Kidney epithelial cell (primary cell): ENCODE data around the gene PHF3. TPM values are rescaled to one million over a fixed set of nuclear protein-coding genes. Genes with fewer than 3 reads are reported as not detected.

Source experiments
- DNase-seq: peaks from one replicate; pipeline ENCODE4 v3.0.0-alpha.2; 2010; ENCODE audit warnings: low read depth
- H3K27me3 ChIP-seq: 2 replicates; pipeline ENCODE4 v1.6.0; 2011; ENCODE audit warnings: low read length; ENCODE audit not compliant: control insufficient read depth, insufficient read depth
- H3K36me3 ChIP-seq: 2 replicates; pipeline ENCODE4 v1.5.1; 2011; ENCODE audit warnings: low read length; ENCODE audit not compliant: control insufficient read depth, insufficient read depth
- H3K4me3 ChIP-seq: 2 replicates; pipeline ENCODE4 v1.5.1; 2011; ENCODE audit warnings: low read depth, mild to moderate bottlenecking, control low read depth, low read length
- total RNA-seq: library from RNA; depleted of rRNA; stranded (reverse); fragments of >200 nt; gene quantifications from 2 replicates; pipeline ENCODE4 v1.2.3, GENCODE V29; 2015
- TF ChIP-seq, protein P1 (sequence below): IDR thresholded peaks from 2 replicates; pipeline ENCODE4 v1.5.1; 2011; ENCODE audit warnings: mild to moderate bottlenecking, moderate library complexity, low read length, control low read depth, inconsistent platforms; ENCODE audit not compliant: insufficient read depth, poor library complexity, severe bottlenecking

Gene PHF3
- total RNA-seq, 1 donor from 2014 or later: 45.7 TPM

DNA sequence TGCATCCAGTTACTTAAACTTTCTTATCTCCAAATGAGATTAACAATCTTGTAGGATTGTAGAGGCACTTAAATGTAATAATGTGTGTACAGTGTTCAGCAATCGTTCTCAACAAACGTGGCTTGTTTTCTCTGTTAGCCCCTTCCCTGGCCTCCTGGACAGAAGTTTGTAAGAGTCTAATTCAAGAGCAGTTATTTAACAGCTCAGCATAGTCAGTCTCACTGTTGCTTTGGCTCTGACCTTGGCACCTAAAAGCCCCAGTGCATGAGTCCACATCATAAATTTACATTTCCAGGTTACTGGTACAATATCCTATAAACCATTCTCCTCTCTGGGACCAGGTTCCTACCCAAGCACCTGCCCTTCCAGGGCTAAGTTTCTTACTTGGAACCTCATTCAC is 11.5 kb upstream of the PHF3 start:
- Histone ChIP-seq H3K4me3 (no peak overlapping the region), H3K36me3 (no peaks in the 10 kb centered on the region), H3K27me3 (no peaks in the 10 kb centered on the region)
- TF ChIP-seq, protein P1, sequence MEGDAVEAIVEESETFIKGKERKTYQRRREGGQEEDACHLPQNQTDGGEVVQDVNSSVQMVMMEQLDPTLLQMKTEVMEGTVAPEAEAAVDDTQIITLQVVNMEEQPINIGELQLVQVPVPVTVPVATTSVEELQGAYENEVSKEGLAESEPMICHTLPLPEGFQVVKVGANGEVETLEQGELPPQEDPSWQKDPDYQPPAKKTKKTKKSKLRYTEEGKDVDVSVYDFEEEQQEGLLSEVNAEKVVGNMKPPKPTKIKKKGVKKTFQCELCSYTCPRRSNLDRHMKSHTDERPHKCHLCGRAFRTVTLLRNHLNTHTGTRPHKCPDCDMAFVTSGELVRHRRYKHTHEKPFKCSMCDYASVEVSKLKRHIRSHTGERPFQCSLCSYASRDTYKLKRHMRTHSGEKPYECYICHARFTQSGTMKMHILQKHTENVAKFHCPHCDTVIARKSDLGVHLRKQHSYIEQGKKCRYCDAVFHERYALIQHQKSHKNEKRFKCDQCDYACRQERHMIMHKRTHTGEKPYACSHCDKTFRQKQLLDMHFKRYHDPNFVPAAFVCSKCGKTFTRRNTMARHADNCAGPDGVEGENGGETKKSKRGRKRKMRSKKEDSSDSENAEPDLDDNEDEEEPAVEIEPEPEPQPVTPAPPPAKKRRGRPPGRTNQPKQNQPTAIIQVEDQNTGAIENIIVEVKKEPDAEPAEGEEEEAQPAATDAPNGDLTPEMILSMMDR: no peak
- no peak for DNase-seq

DNA sequence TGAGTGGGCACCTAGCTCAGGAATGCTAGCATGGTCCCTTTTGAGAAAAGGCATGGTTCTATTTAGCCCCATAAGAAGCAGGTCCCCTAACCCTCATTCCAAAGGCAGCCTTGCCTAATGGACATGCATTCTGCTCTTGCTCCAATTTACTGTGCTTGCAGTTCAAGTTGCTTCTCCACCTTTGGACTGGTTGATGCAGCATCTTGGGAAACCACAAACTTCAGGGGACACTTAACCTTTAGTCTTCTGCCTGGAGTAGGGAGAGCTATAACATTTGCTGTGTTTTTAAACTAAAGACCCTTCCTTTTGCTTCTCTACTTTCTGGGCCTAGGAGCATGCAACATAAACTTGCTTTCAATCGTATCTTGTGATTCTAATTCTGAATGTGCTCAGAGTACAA is 5.1 kb upstream of the PHF3 start:
- DNase-seq: no peak
- no peaks in the 10 kb centered on the region for H3K36me3 ChIP-seq
- H3K4me3 ChIP-seq: no peak overlapping the region
- TF ChIP-seq, protein P1: no peak
- H3K27me3 ChIP-seq: no peaks in the 10 kb centered on the region

DNA sequence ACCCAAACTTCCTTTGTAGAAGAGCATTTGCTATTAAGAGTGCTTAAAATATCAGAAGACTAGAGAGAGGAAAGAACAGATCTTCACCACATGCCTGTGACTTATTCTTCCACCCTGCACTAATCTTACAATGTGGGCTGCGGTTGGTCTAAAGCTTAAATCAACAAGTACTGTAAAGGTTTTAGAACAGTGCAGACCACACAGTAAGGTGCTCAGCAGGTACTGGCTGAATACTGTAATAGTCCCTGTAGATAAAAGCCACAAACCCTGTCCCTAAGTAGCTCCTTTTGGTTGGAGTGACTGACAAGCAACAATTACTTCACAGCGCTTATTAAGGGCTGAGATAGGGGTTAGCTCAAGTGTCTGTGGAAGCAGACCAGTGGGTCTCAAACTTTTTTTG is 972 bp upstream of the PHF3 start:
- H3K27me3 ChIP-seq: no peaks in the 10 kb centered on the region
- H3K36me3 ChIP-seq: no peaks in the 10 kb centered on the region
- no peak for DNase-seq
- no peak overlapping the region for H3K4me3 ChIP-seq
- TF ChIP-seq, protein P1: no peak

DNA sequence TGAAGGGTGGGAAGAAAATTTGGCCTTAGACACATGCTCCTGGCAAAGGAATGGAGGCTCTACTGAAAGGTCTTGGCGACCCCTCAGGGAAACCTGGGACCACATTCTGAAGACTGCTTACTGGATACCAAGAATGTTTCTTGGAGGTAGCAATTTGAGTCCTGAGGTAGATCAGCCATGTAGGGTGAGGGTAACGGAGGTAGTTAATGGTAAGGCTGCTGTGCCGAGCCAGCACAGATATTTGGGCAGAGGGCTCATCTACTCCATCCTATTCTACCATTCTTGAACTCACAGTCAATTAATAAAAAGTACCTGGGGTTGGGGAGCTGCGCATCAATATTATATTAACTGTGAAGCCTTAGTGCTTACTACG is 401 bp upstream of the PHF3 start:
- no peaks in the 10 kb centered on the region for H3K36me3 ChIP-seq
- TF ChIP-seq, protein P1: no peak
- no peak for DNase-seq

DNA sequence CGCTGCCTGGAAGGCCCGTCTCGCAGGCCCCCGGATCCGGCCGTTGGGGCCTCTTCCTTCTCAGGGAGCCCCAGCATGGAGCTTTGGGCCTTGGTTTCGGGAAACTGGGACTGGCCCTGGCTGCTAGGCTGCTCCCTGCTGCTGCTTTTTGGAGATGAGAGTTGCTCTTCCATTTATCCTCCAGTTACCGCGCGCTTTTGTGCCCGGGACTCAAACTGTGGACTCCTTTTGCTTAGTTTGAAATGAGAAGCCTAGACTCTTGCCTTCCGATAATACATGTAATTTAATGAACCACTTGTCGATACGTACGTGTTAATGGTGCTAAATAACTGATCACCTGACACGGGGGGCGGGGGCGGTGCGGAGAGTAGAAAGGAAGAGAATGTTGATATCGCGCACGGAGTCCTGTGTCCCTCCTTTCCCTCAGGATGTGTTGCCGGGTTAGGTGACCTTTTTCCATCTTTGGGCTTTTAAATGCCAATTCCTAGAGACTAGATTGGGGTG is 968 bp downstream of the PHF3 start:
- TF ChIP-seq, protein P1: no peak
- peak overlapping the region; percentile 69 for H3K4me3 ChIP-seq
- no peaks in the 10 kb centered on the region for H3K27me3 ChIP-seq
- no peak for DNase-seq
- H3K36me3 ChIP-seq: no peaks in the 10 kb centered on the region

More for the DNA sequence above, 401 bp upstream of the PHF3 start:
- Histone ChIP-seq H3K27me3 (no peaks in the 10 kb centered on the region), H3K4me3 (peak overlapping the region; percentile 69)

DNA sequence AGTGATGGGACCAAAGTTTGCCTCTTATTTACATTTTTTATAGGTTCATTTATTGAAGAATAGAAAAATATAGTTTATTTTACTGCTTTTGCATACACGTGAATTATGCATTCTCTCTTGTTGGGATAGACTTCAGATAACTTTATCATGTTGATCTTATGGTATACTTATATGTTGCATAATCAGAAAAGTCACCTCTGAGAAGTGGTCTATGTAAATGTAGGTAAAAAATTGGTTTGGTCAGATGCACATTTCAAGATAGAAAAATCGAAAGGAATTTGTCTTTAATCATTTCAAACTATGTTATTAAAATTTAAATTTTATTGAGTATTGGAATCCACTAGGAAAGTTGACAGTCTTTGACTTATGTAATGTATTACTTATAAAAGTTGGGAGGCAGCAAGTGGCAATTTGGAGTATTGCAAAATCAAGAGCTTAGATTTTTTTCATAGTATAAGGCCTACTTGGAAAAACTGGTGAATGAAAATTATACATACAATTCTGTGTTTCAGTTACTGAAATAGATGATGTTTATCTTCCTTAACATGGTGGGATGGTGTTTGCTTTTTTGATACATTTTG is 2.4 kb downstream of the PHF3 start:
- no peak for DNase-seq
- H3K36me3 ChIP-seq: no peaks in the 10 kb centered on the region
- TF ChIP-seq, protein P1: no peak
- peak overlapping the region; percentile 69 for H3K4me3 ChIP-seq
- H3K27me3 ChIP-seq: no peaks in the 10 kb centered on the region
